ENCODE data around the gene EIF4ENIF1. TPM values are rescaled to one million over a fixed set of nuclear protein-coding genes. Genes with fewer than 3 reads are reported as not detected.
A peak's percentile ranks its signal among the peaks of the same experiment; 100 is the strongest.

EIF4ENIF1 gene
- total and polyA plus RNA-seq, 9 of the 15 experiments (the other 6 are each of a cell fraction or from before 2014, with no cell fraction given): 2.5 to 24.9 (median 15.8) TPM

- TF ChIP-seq ZNF407 (IDR thresholded peaks at IDR 0.05; ENCODE audit: low read depth): peak; percentile 90
- no peak for TF ChIP-seq CTCF (IDR thresholded peaks at IDR 0.05 in 2 of 3, conservative IDR thresholded peaks at IDR 0.05 in 1 of 3; ENCODE audit: insufficient read depth in 2 of 3, low read depth in 1 of 3, low read length in 3 of 3)
- no peak for TF ChIP-seq ZNF699 (CRISPR knock-in tag; IDR thresholded peaks at IDR 0.05; ENCODE audit: insufficient replicate concordance)
- TF ChIP-seq BDP1 (IDR thresholded peaks at IDR 0.05; ENCODE audit: insufficient read depth, insufficient read length): no peak
- no peak for TF ChIP-seq HDAC8 (tag; IDR thresholded peaks at IDR 0.05)
- TF ChIP-seq ZNF311 (CRISPR knock-in tag; IDR thresholded peaks at IDR 0.05): no peak
- no peak for TF ChIP-seq HNRNPL (IDR thresholded peaks at IDR 0.05; ENCODE audit: low read depth, low read length)
- TF ChIP-seq SMC3 (conservative IDR thresholded peaks at IDR 0.05; ENCODE audit: insufficient read depth, low read depth, low read length): no peak
- no peak for TF ChIP-seq ZNF217 (CRISPR knock-in tag; IDR thresholded peaks at IDR 0.05)
- no peak for TF ChIP-seq SREBF2 (CRISPR knock-in tag; IDR thresholded peaks at IDR 0.05)
- TF ChIP-seq KAT8 (IDR thresholded peaks at IDR 0.05; ENCODE audit: low read depth): no peak
- no peak for TF ChIP-seq HMG20B (CRISPR knock-in tag; IDR thresholded peaks at IDR 0.05)
- no peak for TF ChIP-seq ZNF551 (CRISPR knock-in tag; IDR thresholded peaks at IDR 0.05)
- TF ChIP-seq RB1 (IDR thresholded peaks at IDR 0.05; ENCODE audit: low read depth): peak; percentile 92
- no peak for TF ChIP-seq ZNF12 (CRISPR knock-in tag; IDR thresholded peaks at IDR 0.05)
- no peak for TF ChIP-seq ZFPM2 (CRISPR knock-in tag; IDR thresholded peaks at IDR 0.05)
- TF ChIP-seq MXI1 (IDR thresholded peaks at IDR 0.05; ENCODE audit: low read depth, low read length): no peak
- TF ChIP-seq ILF3 (IDR thresholded peaks at IDR 0.05; ENCODE audit: borderline replicate concordance): no peak
- TF ChIP-seq TAL1 (IDR thresholded peaks at IDR 0.05): no peak
Measured at GRCh38 chr22:31489632-31490495, at the start of gene EIF4ENIF1 (continued).
